Measurements from ENCODE around the gene ATP6V1E1.

DNA sequence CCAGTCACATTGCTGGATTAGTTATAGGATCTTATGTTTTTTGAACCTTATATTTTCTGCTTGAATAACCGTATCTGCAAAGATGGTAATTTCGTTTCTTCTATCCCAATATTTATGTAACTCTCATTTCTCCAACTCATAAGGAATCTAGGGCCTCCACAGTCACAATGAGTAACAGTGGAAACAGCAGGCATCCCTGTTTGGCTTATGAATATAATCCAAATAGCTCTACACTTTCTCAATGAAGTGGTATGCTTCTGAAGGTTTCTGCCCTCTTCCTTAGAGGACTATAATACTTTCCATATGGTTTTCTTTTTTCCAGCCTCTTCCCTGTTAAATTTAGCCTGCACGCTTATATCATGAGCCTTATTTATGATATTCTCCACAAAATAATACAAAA lies 16.5 kb downstream of the ATP6V1E1 start:
- TF ChIP-seq POLR2A (IDR thresholded peaks at IDR 0.05), result no peak
- TF ChIP-seq, protein P1, sequence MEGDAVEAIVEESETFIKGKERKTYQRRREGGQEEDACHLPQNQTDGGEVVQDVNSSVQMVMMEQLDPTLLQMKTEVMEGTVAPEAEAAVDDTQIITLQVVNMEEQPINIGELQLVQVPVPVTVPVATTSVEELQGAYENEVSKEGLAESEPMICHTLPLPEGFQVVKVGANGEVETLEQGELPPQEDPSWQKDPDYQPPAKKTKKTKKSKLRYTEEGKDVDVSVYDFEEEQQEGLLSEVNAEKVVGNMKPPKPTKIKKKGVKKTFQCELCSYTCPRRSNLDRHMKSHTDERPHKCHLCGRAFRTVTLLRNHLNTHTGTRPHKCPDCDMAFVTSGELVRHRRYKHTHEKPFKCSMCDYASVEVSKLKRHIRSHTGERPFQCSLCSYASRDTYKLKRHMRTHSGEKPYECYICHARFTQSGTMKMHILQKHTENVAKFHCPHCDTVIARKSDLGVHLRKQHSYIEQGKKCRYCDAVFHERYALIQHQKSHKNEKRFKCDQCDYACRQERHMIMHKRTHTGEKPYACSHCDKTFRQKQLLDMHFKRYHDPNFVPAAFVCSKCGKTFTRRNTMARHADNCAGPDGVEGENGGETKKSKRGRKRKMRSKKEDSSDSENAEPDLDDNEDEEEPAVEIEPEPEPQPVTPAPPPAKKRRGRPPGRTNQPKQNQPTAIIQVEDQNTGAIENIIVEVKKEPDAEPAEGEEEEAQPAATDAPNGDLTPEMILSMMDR (IDR thresholded peaks at IDR 0.05), result no peak

Data from heart left ventricle (tissue), 13 donors.